K562 (cell line): ENCODE data around the gene ST3GAL5. TPM values are rescaled to one million over a fixed set of nuclear protein-coding genes. Genes with fewer than 3 reads are reported as not detected.
A peak's percentile ranks its signal among the peaks of the same experiment; 100 is the strongest.

ENCODE experiments used
- CCAR2 ChIP-seq: fragments of 200-400 bp; formaldehyde crosslinking; IDR thresholded peaks from 2 replicates; pipeline ENCODE4 v1.6.1; 2017; ENCODE audit warnings: mild to moderate bottlenecking, low read depth, low read length
- CHD4 ChIP-seq: fragments of 200-600 bp; sonication (generic); IDR thresholded peaks from 3 replicates; pipeline ENCODE4 v1.6.1; 2012; ENCODE audit warnings: low read depth, mild to moderate bottlenecking, mixed read lengths, low read length, inconsistent platforms; ENCODE audit not compliant: insufficient read depth, insufficient replicate concordance, poor library complexity, severe bottlenecking
- CTBP1 ChIP-seq: fragments of 450-650 bp; IDR thresholded peaks from 2 replicates; pipeline ENCODE4 v1.6.1; 2016; ENCODE audit warnings: borderline replicate concordance
- E2F3 ChIP-seq: fragments of 250-450 bp; sonication (Bioruptor Pico); IDR thresholded peaks from 2 replicates; pipeline ENCODE4 v1.4.0; 2020; ENCODE audit warnings: mild to moderate bottlenecking
- ESRRA ChIP-seq: fragments of 450-650 bp; IDR thresholded peaks from 2 replicates; pipeline ENCODE4 v1.6.1; 2014; ENCODE audit warnings: low read depth, mild to moderate bottlenecking, moderate library complexity, borderline replicate concordance
- HNRNPK ChIP-seq: fragments of 200-400 bp; formaldehyde crosslinking; IDR thresholded peaks from one replicate; pipeline ENCODE4 v1.6.1; 2018; ENCODE audit warnings: mild to moderate bottlenecking, low read depth, low read length; ENCODE audit not compliant: poor library complexity, severe bottlenecking
- HNRNPUL1 ChIP-seq: fragments of 200-400 bp; formaldehyde crosslinking; IDR thresholded peaks from 2 replicates; pipeline ENCODE4 v1.6.1; 2017; ENCODE audit warnings: low read length
- IRF2 ChIP-seq: sonication (generic); formaldehyde crosslinking; IDR thresholded peaks from 2 replicates; pipeline ENCODE4 v1.8.1; 2022; ENCODE audit warnings: mild to moderate bottlenecking, missing genetic modification reagents
- L3MBTL2 ChIP-seq: fragments of 450-650 bp; IDR thresholded peaks from 2 replicates; pipeline ENCODE4 v1.6.1; 2016; ENCODE audit warnings: mild to moderate bottlenecking, moderate library complexity
- MAZ ChIP-seq, 2 experiments: fragments of 450-650 bp in 1 of 2; sonication (generic) in 1 of 2; formaldehyde crosslinking; IDR thresholded peaks in 1 of 2; conservative IDR thresholded peaks in 1 of 2; 2 replicates each; pipeline versions ENCODE4 v1.4.0 to v1.5.0; 2020; ENCODE audit warnings: mild to moderate bottlenecking in 1 of 2, missing genetic modification reagents in 1 of 2
- NR2C1 ChIP-seq, 2 experiments: fragments of 450-650 bp; IDR thresholded peaks; 2 replicates each; pipeline ENCODE4 v1.6.1; 2017; ENCODE audit warnings: mild to moderate bottlenecking in 2 of 2, antibody characterized with exemption in 1 of 2, inconsistent platforms in 1 of 2, missing compliant biosample characterization in 1 of 2, missing genetic modification characterization in 1 of 2
- RBFOX2 ChIP-seq: fragments of 200-400 bp; formaldehyde crosslinking; IDR thresholded peaks from 2 replicates; pipeline ENCODE4 v1.6.1; 2017; ENCODE audit warnings: low read depth, mild to moderate bottlenecking, low read length, moderate library complexity
- SIX5 ChIP-seq, 2 experiments: IDR thresholded peaks; 2 replicates each; pipeline ENCODE4 v1.6.1; 2011; ENCODE audit warnings: low read length in 2 of 2, borderline replicate concordance in 1 of 2, low read depth in 1 of 2, mild to moderate bottlenecking in 1 of 2, moderate library complexity in 1 of 2; ENCODE audit not compliant: insufficient read depth in 1 of 2
- SMAD2 ChIP-seq: fragments of 150-350 bp; IDR thresholded peaks from 2 replicates; pipeline ENCODE4 v1.6.1; 2014; ENCODE audit warnings: low read depth, mild to moderate bottlenecking, low read length
- SMARCA4 ChIP-seq: fragments of 450-650 bp; IDR thresholded peaks from 2 replicates; pipeline ENCODE4 v1.6.1; 2016
- SRSF7 ChIP-seq: fragments of 200-400 bp; formaldehyde crosslinking; optimal IDR thresholded peaks from 2 replicates; pipeline ENCODE3; 2017; ENCODE audit warnings: mild to moderate bottlenecking, low read depth, low read length
- TRIM28 ChIP-seq: fragments of 450-650 bp; IDR thresholded peaks from 2 replicates; pipeline ENCODE4 v1.6.1; 2017
- ZNF717 ChIP-seq: fragments of 250-450 bp; sonication (Bioruptor Pico); IDR thresholded peaks from 2 replicates; pipeline ENCODE4 v1.5.0; 2021
- ZNF766 ChIP-seq: fragments of 200-800 bp; sonication (Bioruptor generic); conservative IDR thresholded peaks from 2 replicates; pipeline ENCODE4 v1.6.1; 2016; ENCODE audit warnings: missing genetic modification characterization, missing compliant biosample characterization
- polyA plus RNA-seq, 8 experiments: library from polyadenylated mRNA; depleted of rRNA in 4 of 8; stranded (reverse) in 5 of 8; unstranded in 3 of 8; fragments of >200 nt; fragmentation: Nextera tagmentation in 2 of 8; fragmentation: Illumina TruSeq in 1 of 8; extraction: Ambion mirVana in 2 of 8; extraction: Trizol in 1 of 8; gene quantifications; 2 replicates each; pipeline versions ENCODE4 v1.2.1 to v1.2.3, GENCODE V29; 2011 to 2014; ENCODE audit warnings: inconsistent platforms in 1 of 8, missing spikeins in 1 of 8
- total RNA-seq, 7 experiments: library from RNA; depleted of rRNA in 6 of 7; stranded (reverse); fragments of >200 nt in 6 of 7; fragmentation: Illumina TruSeq in 2 of 7; extraction: Trizol in 2 of 7; gene quantifications; 2 replicates each; pipeline versions ENCODE4 v1.2.1 to v1.2.3, GENCODE V29; 2011 to 2021; ENCODE audit warnings: low replicate concordance in 1 of 7
- TF ChIP-seq, protein P1 (sequence below): fragments of 450-650 bp; formaldehyde crosslinking; IDR thresholded peaks from 2 replicates; pipeline ENCODE4 v1.4.0; 2020; ENCODE audit warnings: mild to moderate bottlenecking, mixed read lengths
- TF ChIP-seq, protein P2 (sequence below): fragments of 250-450 bp; sonication (Bioruptor Pico); IDR thresholded peaks from 2 replicates; pipeline ENCODE4 v1.4.0; 2020; ENCODE audit warnings: mild to moderate bottlenecking, moderate library complexity, borderline replicate concordance
- TF ChIP-seq, protein P3 (sequence below): fragments of 450-650 bp; conservative IDR thresholded peaks from 2 replicates; pipeline ENCODE4 v1.6.1; 2016; ENCODE audit warnings: missing genetic modification characterization, low read depth, mild to moderate bottlenecking, missing compliant biosample characterization, moderate library complexity

Gene ST3GAL5
- total and polyA plus RNA-seq, 9 of the 15 experiments (the other 6 are each of a cell fraction or from before 2014, with no cell fraction given): 1.6 to 10.0 (median 4.2) TPM

DNA sequence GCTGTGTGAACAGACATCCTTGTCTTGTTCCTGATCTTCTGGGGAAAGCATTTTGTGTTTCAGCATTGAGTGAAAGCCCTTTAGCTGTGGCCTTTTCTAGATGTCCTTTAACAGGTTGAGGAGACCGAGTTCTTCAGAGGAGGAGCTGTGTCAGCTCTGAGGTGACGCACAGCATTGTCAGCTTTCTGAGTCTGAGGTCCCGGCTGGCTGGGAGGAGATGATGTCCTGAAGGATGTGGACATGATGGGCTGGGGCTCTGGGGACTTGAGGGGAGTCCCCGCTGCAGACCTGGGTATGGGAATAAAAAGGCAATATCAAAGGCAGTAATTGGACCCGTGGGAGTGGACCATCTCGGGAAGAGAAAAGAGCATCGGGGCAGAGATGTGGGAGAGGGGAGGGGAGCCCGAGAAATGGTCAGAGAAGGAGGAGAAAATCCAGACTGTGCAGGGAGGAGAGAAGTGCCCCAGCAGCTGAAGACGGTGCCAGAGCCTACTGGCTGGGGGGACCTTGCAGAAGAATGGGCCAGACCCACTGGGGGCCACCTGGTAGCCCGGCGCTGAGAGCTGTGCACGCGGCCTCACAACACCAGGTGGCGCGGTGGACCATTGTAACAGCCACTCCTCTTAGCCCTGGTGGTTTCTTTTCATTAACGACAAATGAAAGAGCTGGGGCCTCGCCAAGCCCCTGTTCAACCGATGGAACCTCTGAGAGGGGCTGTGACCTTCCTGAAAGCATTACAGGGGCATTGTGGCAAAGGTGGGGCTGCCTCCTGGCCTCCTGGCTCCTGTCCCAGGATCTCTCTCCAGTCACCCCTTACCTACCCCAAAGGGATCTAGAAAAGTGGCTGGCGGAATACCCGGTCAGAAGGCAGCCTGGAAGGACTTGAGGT lies 61.6 kb downstream of the ST3GAL5 start (continued):
- TF ChIP-seq, protein P1, sequence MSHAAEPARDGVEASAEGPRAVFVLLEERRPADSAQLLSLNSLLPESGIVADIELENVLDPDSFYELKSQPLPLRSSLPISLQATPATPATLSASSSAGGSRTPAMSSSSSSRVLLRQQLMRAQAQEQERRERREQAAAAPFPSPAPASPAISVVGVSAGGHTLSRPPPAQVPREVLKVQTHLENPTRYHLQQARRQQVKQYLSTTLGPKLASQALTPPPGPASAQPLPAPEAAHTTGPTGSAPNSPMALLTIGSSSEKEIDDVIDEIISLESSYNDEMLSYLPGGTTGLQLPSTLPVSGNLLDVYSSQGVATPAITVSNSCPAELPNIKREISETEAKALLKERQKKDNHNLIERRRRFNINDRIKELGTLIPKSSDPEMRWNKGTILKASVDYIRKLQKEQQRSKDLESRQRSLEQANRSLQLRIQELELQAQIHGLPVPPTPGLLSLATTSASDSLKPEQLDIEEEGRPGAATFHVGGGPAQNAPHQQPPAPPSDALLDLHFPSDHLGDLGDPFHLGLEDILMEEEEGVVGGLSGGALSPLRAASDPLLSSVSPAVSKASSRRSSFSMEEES (CRISPR knock-in tag): no peak
- TF ChIP-seq MAZ (CRISPR knock-in tag; conservative IDR thresholded peaks at IDR 0.05 in 1 of 2, IDR thresholded peaks at IDR 0.05 in 1 of 2): peak; percentile 31 to 79; a peak in 2 of 4 replicates
- no peak for TF ChIP-seq IRF2 (CRISPR knock-in tag)
- no peak for TF ChIP-seq NR2C1 (IDR thresholded peaks at IDR 0.05)
- no peak for TF ChIP-seq NR2C1 (tag; IDR thresholded peaks at IDR 0.05)
- TF ChIP-seq, protein P2, sequence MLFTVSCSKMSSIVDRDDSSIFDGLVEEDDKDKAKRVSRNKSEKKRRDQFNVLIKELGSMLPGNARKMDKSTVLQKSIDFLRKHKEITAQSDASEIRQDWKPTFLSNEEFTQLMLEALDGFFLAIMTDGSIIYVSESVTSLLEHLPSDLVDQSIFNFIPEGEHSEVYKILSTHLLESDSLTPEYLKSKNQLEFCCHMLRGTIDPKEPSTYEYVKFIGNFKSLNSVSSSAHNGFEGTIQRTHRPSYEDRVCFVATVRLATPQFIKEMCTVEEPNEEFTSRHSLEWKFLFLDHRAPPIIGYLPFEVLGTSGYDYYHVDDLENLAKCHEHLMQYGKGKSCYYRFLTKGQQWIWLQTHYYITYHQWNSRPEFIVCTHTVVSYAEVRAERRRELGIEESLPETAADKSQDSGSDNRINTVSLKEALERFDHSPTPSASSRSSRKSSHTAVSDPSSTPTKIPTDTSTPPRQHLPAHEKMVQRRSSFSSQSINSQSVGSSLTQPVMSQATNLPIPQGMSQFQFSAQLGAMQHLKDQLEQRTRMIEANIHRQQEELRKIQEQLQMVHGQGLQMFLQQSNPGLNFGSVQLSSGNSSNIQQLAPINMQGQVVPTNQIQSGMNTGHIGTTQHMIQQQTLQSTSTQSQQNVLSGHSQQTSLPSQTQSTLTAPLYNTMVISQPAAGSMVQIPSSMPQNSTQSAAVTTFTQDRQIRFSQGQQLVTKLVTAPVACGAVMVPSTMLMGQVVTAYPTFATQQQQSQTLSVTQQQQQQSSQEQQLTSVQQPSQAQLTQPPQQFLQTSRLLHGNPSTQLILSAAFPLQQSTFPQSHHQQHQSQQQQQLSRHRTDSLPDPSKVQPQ (CRISPR knock-in tag): no peak
- no peak for TF ChIP-seq HNRNPUL1
- TF ChIP-seq SRSF7: no peak
- no peak for TF ChIP-seq SMAD2
- no peak for TF ChIP-seq TRIM28
- TF ChIP-seq, protein P3, sequence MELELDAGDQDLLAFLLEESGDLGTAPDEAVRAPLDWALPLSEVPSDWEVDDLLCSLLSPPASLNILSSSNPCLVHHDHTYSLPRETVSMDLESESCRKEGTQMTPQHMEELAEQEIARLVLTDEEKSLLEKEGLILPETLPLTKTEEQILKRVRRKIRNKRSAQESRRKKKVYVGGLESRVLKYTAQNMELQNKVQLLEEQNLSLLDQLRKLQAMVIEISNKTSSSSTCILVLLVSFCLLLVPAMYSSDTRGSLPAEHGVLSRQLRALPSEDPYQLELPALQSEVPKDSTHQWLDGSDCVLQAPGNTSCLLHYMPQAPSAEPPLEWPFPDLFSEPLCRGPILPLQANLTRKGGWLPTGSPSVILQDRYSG: no peak
- no peak for TF ChIP-seq ZNF717 (CRISPR knock-in tag)
- TF ChIP-seq L3MBTL2: peak; percentile 60
- TF ChIP-seq SMARCA4: no peak
- no peak for TF ChIP-seq SIX5 (IDR thresholded peaks at IDR 0.05; ENCODE audit: borderline replicate concordance in 1 of 2, insufficient read depth in 1 of 2, low read depth in 1 of 2, low read length in 2 of 2)
- TF ChIP-seq ZNF766 (CRISPR knock-in tag): peak; percentile 86
- TF ChIP-seq CCAR2: no peak
- no peak for TF ChIP-seq HNRNPK
- no peak for TF ChIP-seq E2F3 (CRISPR knock-in tag)
- TF ChIP-seq ESRRA: peak; percentile 31; the same call in 1 of the 2 replicates
- TF ChIP-seq RBFOX2: peak; percentile 20; the same call in 1 of the 2 replicates
- TF ChIP-seq CHD4: no peak
- TF ChIP-seq CTBP1: peak; percentile 40; the same call in 1 of the 2 replicates
